ENCODE measurements around the gene CRIM1.

The CRIM1 gene

DNA sequence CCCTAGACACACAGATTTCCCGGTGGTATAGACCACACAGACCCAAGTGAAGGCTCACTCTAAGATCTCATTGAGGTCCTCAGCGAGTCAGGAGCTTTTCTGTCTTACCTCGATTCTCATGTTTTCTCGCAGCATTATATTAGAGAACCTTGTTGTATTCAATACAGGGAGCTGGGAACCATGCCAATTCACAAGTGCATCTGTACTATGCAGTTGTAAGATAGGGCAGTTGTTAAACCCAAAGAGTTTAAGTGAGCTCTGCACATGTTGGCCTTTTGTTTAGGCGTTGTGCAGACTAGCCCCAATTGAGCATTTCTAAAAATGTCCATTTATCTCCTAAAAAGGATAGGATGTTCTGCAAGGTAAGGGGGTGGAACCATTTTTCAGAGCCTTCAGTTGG, 182.8 kb downstream of the CRIM1 start:
- no peak for DNase-seq
- intact Hi-C loops (cut with DNase I): no loop called here

DNA sequence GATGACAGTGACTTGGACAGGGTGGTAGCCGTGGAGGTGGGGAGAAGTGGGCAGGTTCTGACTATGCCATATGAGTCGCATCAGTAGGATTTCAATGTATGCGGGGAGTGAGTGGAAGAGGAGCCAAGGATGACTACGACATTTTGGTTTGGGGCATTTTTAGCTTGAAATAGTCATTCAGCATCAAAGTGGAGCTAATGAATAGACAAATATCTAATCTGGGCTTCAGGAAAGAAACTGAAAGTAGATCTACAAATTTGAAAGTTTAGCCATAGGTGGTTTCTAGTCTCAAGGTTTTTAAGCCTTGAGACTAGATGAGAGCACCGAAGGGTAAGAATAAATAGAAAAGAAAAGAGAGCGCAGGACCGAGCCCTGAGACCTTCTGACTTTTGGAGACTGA, 184.1 kb downstream of the CRIM1 start:
- DNase-seq: no peak

DNA sequence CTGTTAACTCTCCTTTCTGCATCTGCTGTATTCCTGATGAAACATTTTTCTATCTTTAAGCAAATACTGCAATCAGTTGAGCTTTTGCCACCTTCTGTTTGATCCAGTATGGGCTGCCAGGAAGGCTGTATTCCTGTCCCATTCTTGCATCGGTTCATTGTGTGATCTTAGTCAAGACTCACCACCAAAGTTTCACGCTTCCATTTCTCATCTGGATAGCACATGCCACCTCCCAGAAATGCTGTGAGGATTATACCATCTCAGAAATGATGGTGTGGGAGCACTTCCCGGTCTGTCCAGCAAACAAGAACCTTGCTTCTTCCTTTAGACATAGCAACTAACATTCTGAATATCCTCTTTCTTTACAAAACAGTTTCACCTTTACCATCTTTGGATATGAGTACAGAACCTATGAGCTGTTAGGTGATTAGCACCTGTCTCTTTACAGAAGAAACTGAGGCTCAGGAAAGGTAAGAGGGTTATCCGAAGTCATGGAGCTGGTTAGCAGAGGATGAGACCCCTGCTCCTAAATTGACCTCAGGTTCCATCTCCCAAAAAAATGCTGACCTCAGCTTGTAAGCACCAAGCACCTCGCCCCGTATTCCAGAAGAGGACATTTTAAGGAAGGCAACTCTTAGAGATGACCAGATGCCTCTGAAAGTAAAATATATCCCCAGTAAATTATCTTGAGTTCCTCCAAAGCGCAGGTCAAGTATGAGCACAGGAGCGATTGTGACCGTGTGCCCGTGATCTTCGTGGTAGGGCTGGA, 185.6 kb downstream of the CRIM1 start:
- no peak for DNase-seq
- intact Hi-C loops (cut with DNase I): no loop called here

More for the DNA sequence above, 184.1 kb downstream of the CRIM1 start:
- intact Hi-C loops (cut with DNase I): no loop called here

DNA sequence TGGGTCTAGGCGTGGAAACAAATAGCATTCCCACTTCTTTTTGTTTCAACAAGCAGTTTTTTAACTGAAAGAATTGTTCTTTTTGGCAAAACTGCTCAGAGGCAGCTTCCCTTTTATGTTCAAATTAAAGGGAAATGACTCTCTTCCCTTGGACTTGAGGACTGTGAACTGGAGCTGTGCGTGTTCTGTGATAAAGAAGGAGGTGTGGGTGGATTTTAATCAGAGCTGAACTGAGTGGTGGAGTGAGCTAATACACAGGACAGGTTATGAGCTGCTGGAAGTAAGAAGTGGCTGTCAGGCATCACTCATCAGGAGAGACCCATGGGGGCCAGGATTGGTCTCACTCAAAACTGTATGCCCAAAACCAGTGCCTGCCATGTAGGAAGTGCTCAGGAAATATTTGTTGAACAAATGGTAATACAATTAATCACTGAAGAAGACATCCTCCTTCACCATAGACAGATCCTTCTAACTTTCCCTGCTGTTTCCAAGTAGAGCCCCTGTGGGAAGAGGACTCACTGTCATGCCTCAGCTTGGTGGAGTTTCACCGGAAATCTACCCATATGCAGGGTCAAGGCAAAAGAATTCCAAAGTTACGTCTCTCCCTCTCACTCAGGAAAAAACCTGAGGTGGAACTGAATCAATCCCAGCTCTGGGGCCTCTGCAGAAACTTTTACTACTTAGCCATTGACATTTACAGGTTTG, 186.5 kb downstream of the CRIM1 start:
- intact Hi-C loops (cut with DNase I): no loop called here
- no peak for DNase-seq

DNA sequence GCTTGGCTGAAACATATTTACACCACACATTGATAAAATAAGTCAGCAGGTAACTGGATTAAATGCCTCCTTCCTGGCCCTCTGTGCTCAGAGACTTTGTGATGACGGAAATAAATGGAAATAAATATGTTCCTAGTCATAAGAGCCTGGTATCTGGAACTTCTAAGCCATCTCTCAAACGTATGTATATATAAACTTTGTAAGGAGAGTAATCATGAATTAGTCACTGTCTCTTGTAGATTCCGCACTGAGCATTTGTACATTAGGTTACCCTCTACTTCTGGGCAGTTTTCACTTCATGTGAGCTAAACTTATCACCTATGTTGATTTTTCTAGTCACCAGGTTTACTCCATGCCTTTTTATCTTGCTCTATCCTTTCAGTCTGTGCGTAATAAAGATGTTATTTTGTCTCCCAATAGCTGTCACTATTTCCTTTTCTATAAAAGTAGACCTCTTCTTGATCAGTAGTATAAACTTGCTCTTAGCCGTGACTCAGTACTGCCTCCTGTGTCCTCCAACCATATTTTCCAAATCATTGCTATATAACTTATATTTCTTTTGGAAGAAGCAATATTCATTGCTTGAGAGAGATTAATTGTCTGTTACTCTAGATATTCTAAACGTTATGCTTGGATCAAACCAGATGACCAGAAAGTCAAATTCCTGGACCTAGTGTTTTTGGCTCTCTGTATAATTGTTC, 189.2 kb downstream of the CRIM1 start:
- no peak for DNase-seq
- intact Hi-C loops (cut with DNase I): no loop called here

DNA sequence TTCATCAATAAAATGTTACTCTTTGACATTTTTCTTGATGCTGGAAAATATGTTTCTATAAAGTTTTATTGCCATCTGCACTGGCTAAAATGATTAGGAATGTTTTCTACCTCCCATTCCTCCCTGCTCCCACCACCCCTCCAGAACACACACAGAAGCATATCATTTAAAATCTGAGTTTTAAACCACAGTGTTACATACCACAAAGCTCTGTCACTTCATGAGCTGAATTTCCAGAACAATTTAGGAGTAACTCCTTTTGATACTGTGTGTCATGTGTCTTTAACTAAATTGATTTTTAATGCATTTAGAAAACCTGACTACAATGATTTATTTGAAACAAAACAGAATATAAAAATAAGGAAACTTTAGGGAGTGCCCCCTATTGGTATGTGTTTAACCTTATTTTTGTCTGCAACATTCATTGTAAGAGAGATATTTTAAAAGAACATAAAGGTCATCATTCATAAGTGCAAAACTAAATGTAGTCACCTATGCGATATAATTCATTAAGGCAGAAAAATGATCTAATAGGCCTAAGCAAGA, 190.4 kb downstream of the CRIM1 start:
- intact Hi-C loops (cut with DNase I): no loop called here
- no peak for DNase-seq

DNA sequence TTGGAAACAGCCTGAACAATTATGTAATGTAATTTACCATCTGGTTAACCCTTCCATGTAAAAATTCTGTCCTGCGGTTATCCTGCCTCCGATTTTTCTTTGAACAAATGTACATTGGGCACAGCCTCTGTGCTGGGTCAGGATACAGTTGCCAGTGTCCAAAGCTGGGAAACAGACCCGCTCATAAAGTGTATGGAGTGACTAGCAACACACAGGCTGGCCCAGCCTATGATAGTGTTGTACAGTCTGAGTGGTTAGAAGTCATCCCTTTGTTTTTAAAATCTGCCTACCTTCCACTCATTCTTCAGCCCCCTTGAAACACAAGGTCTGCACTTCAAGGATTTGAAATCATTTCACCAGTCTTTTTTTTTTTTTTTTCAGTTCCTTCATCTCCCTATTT, 192.3 kb downstream of the CRIM1 start:
- intact Hi-C loops (cut with DNase I): no loop called here
- no peak for DNase-seq

DNA sequence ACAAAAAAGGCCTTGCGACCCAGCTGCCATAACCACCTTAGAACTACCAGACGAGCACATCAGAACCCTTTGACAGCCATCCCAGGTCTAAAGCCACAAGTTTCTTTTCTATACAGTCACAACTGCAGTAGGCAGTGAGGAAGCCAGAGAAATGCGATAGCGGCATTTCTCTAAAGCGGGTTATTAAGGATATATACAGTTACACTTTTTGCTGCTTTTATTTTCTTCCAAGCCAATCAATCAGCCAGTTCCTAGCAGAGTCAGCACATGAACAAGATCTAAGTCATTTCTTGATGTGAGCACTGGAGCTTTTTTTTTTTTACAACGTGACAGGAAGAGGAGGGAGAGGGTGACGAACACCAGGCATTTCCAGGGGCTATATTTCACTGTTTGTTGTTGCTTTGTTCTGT, 193.6 kb downstream of the CRIM1 start:
- intact Hi-C loops (cut with DNase I): no loop called here
- no peak for DNase-seq

DNA sequence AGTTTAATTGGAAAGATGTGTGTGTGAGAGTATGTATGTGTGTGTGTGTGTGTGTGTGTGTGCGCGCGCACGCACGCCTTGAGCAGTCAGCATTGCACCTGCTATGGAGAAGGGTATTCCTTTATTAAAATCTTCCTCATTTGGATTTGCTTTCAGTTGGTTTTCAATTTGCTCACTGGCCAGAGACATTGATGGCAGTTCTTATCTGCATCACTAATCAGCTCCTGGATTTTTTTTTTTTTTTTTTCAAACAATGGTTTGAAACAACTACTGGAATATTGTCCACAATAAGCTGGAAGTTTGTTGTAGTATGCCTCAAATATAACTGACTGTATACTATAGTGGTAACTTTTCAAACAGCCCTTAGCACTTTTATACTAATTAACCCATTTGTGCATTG, 194.4 kb downstream of the CRIM1 start:
- intact Hi-C loops (cut with DNase I): no loop called here
- DNase-seq: no peak

DNA sequence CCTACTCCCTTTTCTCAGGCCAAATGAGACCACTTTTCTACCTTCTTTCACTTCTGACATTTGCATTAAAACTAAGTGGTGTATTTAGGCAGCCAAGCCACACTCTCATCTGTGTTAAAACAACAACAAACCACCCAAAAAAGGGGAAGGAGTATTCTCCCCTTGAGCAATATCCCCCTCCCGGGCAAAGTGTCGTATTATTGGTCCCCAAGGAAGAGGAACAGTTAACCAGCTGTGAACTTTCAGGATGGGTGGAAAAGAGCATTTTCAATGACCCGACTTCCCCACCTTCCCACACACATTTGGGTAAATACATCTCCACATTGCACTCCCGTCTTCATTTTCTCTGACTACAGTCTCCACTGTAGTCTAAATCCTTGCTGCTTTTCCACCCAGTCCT, 198.1 kb downstream of the CRIM1 start:
- intact Hi-C loops (cut with DNase I): no loop called here
- DNase-seq: no peak

DNA sequence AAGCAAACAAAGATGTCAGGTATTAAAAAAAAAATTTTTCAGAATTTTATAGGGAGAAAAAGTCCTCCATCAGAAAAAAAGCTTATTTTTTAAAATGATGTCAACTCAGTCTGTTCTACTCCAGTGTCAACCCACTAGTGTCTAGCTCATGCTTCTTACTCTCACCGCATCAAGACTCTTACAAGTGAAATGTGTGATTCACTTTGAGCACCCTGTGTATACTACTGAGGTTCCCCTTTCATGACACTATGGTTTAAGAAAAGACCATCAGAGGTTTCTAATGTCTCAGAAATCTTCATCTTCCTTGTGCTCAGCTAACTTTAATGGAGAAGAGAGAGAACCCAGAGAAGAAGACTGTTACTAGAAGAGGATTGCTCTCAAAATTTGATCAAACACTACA, 199.0 kb downstream of the CRIM1 start:
- DNase-seq: no peak
- intact Hi-C loops (cut with DNase I): no loop called here

DNA sequence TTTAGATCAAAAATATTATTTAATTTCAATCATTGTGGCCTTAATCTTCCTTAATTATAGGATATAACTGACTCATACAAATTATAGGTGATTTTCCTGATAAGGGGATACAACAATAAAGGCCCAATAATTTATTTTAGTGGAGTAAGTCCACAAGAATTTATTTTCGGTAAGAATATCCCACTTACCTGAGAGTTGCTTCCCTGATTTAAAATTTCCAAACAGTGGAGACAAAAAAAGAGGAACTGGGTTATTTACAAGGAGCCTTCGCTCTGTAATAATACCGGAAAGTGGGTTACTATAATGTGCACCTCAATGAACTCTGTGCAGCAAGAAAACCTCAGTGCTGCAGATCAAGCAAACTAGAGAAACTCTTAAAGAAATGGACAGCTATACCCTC, 200.2 kb downstream of the CRIM1 start:
- no peak for DNase-seq
- intact Hi-C loops (cut with DNase I): no loop called here

DNA sequence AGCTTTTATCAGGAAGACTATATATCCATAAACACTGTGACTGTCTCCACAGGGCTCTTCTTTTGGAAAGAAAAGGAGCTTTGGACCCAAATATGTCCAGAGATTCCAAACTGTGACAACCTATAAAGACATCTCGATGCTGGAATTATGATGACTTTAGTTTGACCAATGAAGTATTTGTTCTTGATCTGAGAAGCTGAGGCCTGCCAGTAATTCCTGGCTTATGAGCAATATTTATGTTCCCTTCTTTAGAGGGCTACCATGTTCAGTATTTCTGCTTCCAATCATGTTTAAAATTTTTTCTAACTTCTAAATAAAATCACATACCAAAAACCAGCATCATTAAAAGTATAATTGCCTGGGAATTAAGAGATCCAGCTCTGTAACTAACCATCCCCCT, 201.3 kb downstream of the CRIM1 start:
- intact Hi-C loops (cut with DNase I): no loop called here
- DNase-seq: no peak

DNA sequence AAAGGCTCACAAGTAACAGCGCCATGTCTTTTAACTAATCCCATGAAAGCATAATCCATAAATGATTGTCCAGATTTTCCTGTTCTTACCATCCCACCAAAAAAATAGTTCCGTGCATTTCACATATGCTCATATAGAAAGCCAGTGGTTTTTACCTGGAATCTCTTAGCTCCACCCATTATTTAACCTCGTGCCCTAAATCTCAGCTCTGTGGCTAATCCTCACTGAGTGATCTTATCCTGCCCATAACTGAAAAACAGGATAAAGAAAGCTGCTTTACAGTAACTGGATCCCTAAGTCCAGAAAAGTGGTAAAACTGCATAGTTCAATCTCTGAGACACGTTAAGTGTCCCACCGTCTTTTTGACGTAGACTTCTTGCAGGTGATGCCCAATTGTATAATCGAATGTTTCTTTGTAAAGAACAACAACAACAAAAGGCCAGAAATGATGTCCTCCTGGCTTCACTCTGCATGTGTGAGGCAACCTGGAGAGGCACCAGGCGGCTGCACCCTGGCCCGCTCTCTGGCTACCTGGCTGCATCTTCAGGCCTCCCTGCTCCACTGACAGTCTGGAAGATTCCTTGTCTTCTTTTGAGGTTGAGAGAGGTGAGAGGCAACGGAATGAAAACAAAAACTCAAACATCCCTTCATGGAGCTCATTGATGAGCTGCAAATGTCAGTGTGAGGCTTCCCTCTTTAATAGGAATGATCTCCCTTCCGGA, 203.8 kb downstream of the CRIM1 start:
- DNase-seq: no peak
- intact Hi-C loops (cut with DNase I): no loop called here

DNA sequence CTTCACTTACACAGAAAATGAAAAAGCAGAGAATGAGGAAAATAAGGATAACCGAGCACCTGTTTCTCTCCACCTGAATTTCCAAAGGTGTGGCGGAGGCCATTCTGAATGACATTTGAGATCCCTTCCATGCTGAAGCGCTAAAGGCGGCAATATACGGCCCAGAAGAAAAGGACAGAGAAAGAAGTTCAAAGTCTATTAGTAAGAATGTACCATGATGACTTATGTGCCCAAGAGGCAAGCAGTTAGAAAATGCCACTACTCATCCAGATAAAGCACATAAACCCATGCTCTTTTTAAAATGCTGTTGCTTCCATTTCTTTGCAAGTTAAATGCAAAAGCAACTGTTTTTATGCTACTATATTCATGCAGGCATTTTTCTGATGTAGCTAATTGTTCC, 205.1 kb downstream of the CRIM1 start:
- intact Hi-C loops (cut with DNase I): loop anchor here (5.0 kb wide), 1 partner anchor 37 kb away; the partner anchor contains the start of gene FEZ2
- DNase-seq: no peak

DNA sequence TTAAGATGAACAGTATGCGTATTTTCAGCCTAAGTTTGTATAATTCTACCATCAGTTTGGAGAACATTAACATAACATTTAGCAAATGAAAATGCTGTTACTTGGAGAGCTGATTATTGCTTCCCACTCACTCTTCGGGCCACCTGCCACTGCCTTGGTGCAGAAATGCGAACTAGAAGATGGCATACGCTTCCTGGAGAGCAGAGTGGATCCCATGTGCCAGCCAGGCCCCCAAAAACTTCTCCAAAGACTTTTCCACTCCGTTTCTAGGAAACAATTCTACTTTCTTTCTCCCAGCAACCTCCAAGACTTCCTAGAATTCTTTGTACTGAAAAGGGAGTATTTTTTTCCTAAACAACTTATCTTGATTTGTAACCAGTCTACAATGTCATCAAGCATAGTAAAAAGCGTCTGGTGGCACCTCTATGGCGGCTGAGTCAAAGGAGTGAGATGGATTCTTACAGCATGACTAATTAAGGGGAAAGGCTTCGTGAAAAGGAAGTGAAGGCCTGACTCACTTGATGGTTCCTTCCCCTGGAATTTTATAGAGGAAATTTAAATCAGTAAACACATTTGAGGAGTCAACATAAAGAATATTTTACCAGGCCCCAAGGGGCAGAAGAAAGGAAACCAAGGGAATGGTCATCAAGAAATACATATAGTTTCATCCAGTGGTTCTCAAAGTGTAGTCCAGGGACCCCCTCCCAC, 205.8 kb downstream of the CRIM1 start:
- DNase-seq: peak in 3 of 10 donors; percentile 28 to 82 (median 29)
- intact Hi-C loops (cut with DNase I): loop anchor here (5.0 kb wide), 1 partner anchor 36 kb away; the partner anchor contains the start of gene FEZ2

DNA sequence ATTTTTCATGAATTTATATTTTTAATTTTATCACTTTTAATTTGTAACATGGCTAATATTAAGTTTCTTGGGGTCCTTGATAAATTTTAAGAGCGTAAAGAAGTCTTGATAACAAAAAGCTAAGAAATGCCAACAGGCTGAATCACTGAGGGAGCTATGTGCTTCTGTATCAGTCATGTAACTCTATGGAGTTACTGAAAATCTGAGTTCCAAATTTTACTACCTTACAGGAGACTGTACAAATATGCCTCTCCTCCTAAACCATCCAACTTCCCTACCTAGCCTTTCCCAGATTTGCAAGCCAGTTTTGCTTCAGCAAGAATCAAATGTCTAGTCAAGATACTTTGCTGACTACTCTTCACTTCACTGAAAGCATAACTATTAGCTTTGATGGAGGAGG, 206.7 kb downstream of the CRIM1 start:
- no peak for DNase-seq
- intact Hi-C loops (cut with DNase I): loop anchor here (5.0 kb wide), 1 partner anchor 35 kb away; the partner anchor contains the start of gene FEZ2

DNA sequence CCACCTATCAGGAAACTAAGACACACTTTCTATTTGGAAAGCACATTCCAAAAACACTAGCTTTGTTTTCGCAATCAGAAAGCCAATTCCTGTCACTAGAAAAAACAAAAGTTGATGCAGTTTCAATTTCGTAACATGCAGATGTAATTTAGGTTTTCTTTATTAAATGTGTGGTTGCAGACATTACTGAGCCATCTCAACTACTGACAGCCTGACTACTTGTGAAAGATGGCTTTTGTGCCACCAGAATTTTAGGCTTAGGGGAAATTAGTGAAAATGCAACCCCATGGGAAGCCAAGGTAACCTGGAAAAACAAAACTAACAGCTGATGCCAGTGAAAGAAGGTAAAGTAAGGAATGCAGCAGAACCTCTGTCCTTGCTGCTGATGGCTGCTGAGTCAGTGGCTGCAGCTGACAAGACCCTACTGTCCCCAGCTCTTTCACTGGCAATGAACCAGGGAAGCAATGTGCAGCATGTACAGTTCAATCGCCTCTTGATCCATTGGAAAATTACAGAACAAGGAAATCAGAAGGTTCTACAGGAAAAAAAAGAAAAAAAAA, 207.5 kb downstream of the CRIM1 start:
- intact Hi-C loops (cut with DNase I): loop anchor here (5.0 kb wide), 1 partner anchor 34 kb away; the partner anchor contains the start of gene FEZ2
- DNase-seq: peak in 4 of 10 donors; percentile 15 to 83 (median 42)

DNA sequence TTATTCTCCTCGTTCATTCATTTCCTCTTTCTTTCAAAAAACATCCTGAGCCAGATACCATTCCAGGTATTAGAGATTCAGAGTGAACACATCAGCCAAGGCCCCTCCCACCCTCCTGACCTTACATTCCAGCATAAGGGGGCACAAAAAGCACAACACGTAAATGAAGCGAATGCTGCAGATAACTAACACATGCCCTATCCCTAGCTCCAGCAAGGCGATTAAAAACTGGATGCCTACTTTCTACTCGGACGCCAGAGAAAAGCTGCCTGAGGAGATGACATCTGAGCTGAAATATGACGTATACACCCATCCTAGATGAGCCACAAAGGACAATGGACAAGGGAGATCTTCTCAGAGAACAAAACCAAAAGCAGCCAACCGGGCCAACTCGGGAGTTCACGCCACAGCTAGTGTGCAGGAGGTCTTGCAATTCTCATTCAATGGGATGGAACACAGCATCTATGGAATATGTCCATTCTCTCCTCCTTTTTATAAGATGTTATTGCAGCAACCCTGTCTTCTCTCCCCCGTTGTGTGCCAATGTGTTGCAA, 208.9 kb downstream of the CRIM1 start:
- peak in 3 of 10 donors; percentile 36 to 77 (median 41) for DNase-seq
- intact Hi-C loops (cut with DNase I): loop anchor here (5.0 kb wide), 1 partner anchor 33 kb away; the partner anchor contains the start of gene FEZ2

Data from posterior cingulate gyrus (tissue), 11 donors.